ENCODE measurements around the gene MICAL3. TPM values are rescaled to one million over a fixed set of nuclear protein-coding genes. Genes with fewer than 3 reads are reported as not detected.

Gene MICAL3
- total RNA-seq, 3 donors from 2014 or later (not counting 1 experiment from before 2014, with no cell fraction given): 17.1 to 36.3 (median 34.3) TPM

DNA sequence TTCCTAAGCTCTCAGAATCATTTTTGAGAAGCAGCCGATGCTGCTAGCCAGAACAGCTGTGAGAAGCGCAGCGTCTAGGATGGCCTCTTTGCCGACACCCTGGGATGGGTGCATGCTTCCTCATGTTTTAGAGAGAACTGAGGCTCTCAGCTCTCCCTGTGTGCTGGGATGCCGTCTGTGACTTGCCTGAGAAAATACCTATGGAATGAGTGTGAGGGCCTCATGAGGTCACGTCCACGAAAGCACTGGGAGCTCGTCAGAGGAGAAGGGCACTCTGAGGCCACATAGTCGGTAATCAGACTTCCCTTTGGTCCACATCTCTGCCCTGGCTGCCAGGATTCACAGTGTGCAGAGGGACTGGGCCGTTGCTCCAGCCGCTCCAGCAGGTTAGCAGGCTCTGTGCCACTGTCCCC is 54.7 kb downstream of the MICAL3 start:
- intact Hi-C loops (cut with micrococcal nuclease): no loop called here
- no peak overlapping the region for H3K4me3 Mint-ChIP-seq
- Histone ChIP-seq H3K9me3 (ENCODE audit: control insufficient read depth, insufficient read depth, low read length) (no peaks in the 10 kb centered on the region), H3K27me3 (ENCODE audit: control insufficient read depth, insufficient read depth, low read length) (no peaks in the 10 kb centered on the region), H3K36me3 (ENCODE audit: control insufficient read depth, insufficient read depth, low read length) (no peaks in the 10 kb centered on the region), H3K4me3 (ENCODE audit: low read length) (no peak overlapping the region), H3K27ac (ENCODE audit: low read length) (no peak overlapping the region), H3K4me1 (ENCODE audit: control insufficient read depth, insufficient read depth, low read length) (peaks cover 10% of the 10 kb centered on the region)
- H3K9me3 Mint-ChIP-seq: no peaks in the 10 kb centered on the region
- ATAC-seq (no peak), DNase-seq (no peak)
- H3K4me1 Mint-ChIP-seq: peaks cover 8 to 11% of the 10 kb centered on the region in 2 donors
- TF ChIP-seq, protein P1, sequence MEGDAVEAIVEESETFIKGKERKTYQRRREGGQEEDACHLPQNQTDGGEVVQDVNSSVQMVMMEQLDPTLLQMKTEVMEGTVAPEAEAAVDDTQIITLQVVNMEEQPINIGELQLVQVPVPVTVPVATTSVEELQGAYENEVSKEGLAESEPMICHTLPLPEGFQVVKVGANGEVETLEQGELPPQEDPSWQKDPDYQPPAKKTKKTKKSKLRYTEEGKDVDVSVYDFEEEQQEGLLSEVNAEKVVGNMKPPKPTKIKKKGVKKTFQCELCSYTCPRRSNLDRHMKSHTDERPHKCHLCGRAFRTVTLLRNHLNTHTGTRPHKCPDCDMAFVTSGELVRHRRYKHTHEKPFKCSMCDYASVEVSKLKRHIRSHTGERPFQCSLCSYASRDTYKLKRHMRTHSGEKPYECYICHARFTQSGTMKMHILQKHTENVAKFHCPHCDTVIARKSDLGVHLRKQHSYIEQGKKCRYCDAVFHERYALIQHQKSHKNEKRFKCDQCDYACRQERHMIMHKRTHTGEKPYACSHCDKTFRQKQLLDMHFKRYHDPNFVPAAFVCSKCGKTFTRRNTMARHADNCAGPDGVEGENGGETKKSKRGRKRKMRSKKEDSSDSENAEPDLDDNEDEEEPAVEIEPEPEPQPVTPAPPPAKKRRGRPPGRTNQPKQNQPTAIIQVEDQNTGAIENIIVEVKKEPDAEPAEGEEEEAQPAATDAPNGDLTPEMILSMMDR (IDR thresholded peaks at IDR 0.05): no peak
- no peaks in the 10 kb centered on the region for H3K36me3 Mint-ChIP-seq
- no peaks in the 10 kb centered on the region for H3K27me3 Mint-ChIP-seq (ENCODE audit: low read depth in 2 of 2)
- H3K27ac Mint-ChIP-seq: no peak overlapping the region
- 87% methylated on average over 11 of the region's 11 CpGs for WGBS (ENCODE audit: insufficient coverage)

DNA sequence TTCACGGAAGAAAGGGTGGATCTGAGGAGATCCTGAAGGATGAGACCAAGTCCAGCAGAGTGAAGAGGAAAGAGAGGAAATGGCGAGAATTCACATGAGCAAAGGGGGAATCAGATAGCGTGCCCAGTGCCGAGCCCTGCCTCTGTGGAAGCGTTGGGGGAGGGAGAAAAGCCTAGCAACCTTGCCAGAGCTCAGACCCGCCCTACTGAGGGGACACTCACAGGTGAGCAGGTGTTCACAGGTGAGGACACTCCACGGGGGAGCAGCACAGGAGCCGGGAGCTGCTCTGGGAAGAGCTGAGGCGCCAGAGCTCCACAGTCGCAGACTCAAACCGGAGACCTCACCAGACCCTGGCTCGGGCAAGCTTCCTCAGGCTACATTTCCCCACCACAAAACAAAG is 56.2 kb downstream of the MICAL3 start:
- TF ChIP-seq, protein P1 (IDR thresholded peaks at IDR 0.05): no peak
- Mint-ChIP-seq H3K27ac (no peak overlapping the region), H3K4me1 (peaks cover 7 to 11% of the 10 kb centered on the region in 2 donors), H3K36me3 (no peaks in the 10 kb centered on the region), H3K9me3 (no peaks in the 10 kb centered on the region), H3K27me3 (ENCODE audit: low read depth in 2 of 2) (no peaks in the 10 kb centered on the region), H3K4me3 (no peak overlapping the region)
- 92% methylated on average over 10 of the region's 12 CpGs for WGBS (ENCODE audit: insufficient coverage)
- no peak overlapping the region for H3K4me3 ChIP-seq (ENCODE audit: low read length)
- peaks cover 9% of the 10 kb centered on the region for H3K4me1 ChIP-seq (ENCODE audit: control insufficient read depth, insufficient read depth, low read length)
- no peak for ATAC-seq
- no peaks in the 10 kb centered on the region for H3K27me3 ChIP-seq (ENCODE audit: control insufficient read depth, insufficient read depth, low read length)
- H3K27ac ChIP-seq (ENCODE audit: low read length): no peak overlapping the region
- intact Hi-C loops (cut with micrococcal nuclease): no loop called here
- no peak for DNase-seq
- no peaks in the 10 kb centered on the region for H3K9me3 ChIP-seq (ENCODE audit: control insufficient read depth, insufficient read depth, low read length)
- H3K36me3 ChIP-seq (ENCODE audit: control insufficient read depth, insufficient read depth, low read length): no peaks in the 10 kb centered on the region

DNA sequence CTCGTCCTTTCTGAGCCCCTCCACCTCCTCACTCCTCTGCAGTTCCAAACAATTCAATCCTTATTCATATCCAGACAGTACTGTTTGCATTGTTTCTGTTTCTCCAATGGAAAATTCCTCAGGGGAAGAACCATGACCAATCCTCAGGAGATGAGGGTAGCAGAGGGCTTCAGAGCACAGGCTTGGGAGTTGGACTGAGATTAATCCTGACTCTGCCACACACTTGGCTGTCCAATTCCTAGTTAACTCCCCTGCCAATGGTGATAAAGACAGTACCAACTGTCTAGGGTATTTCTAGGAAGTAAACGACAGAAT is 58.0 kb downstream of the MICAL3 start:
- DNase-seq: no peak
- WGBS (ENCODE audit: insufficient coverage): 76% methylated on average over 2 of the region's 2 CpGs
- Mint-ChIP-seq H3K9me3 (no peaks in the 10 kb centered on the region), H3K4me1 (peaks cover 7 to 16% of the 10 kb centered on the region in 2 donors), H3K4me3 (no peak overlapping the region), H3K27ac (no peak overlapping the region), H3K27me3 (ENCODE audit: low read depth in 2 of 2) (no peaks in the 10 kb centered on the region), H3K36me3 (no peaks in the 10 kb centered on the region)
- no peak for ATAC-seq
- intact Hi-C loops (cut with micrococcal nuclease): no loop called here
- Histone ChIP-seq H3K36me3 (ENCODE audit: control insufficient read depth, insufficient read depth, low read length) (no peaks in the 10 kb centered on the region), H3K9me3 (ENCODE audit: control insufficient read depth, insufficient read depth, low read length) (no peaks in the 10 kb centered on the region), H3K4me1 (ENCODE audit: control insufficient read depth, insufficient read depth, low read length) (peaks cover 9% of the 10 kb centered on the region), H3K4me3 (ENCODE audit: low read length) (no peak overlapping the region), H3K27ac (ENCODE audit: low read length) (no peak overlapping the region), H3K27me3 (ENCODE audit: control insufficient read depth, insufficient read depth, low read length) (no peaks in the 10 kb centered on the region)
- TF ChIP-seq, protein P1 (IDR thresholded peaks at IDR 0.05): no peak

All from natural killer cell (primary cell).